HepG2 (cell line): ENCODE results near the gene CAPN10. TPM values are rescaled to one million over a fixed set of nuclear protein-coding genes. Genes with fewer than 3 reads are reported as not detected.

ENCODE experiments used
- CCAR2 ChIP-seq: fragments of 200-400 bp; formaldehyde crosslinking; optimal IDR thresholded peaks from 2 replicates; pipeline ENCODE3; 2018; ENCODE audit warnings: low read depth, mild to moderate bottlenecking, low read length, moderate library complexity
- ESRRA ChIP-seq: sonication (generic); formaldehyde crosslinking; IDR thresholded peaks from 2 replicates; pipeline ENCODE4 v1.5.1; 2020; ENCODE audit warnings: mild to moderate bottlenecking, low read depth, missing genetic modification reagents
- PCBP1 ChIP-seq: fragments of 200-400 bp; formaldehyde crosslinking; IDR thresholded peaks from 2 replicates; pipeline ENCODE4 v1.6.1; 2017; ENCODE audit warnings: mild to moderate bottlenecking, low read depth, low read length, borderline replicate concordance
- POLR2AphosphoS2 ChIP-seq: IDR thresholded peaks from 2 replicates; pipeline ENCODE4 v1.6.1; 2011; ENCODE audit warnings: low read depth, low read length, improper control_type of control experiment
- SIN3B ChIP-seq: fragments of 150-350 bp; IDR thresholded peaks from 2 replicates; pipeline ENCODE4 v1.6.1; 2014; ENCODE audit warnings: low read length
- ZNF101 ChIP-seq: sonication (generic); formaldehyde crosslinking; IDR thresholded peaks from 2 replicates; pipeline ENCODE4 v1.4.0; 2020; ENCODE audit warnings: mild to moderate bottlenecking, low read depth, missing genetic modification reagents, borderline replicate concordance
- ZNF251 ChIP-seq: sonication (generic); formaldehyde crosslinking; IDR thresholded peaks from 2 replicates; pipeline ENCODE4 v1.9.0; 2021; ENCODE audit warnings: mild to moderate bottlenecking, missing genetic modification reagents
- ZNF737 ChIP-seq: sonication (generic); formaldehyde crosslinking; IDR thresholded peaks from 2 replicates; pipeline ENCODE4 v1.5.0; 2020; ENCODE audit warnings: missing genetic modification reagents, mild to moderate bottlenecking, borderline replicate concordance
- ZSCAN22 ChIP-seq: sonication (generic); formaldehyde crosslinking; IDR thresholded peaks from 2 replicates; pipeline ENCODE4 v1.4.0; 2020; ENCODE audit warnings: mild to moderate bottlenecking, missing genetic modification reagents
- polyA plus RNA-seq, 8 experiments: library from polyadenylated mRNA; depleted of rRNA in 3 of 8; stranded (reverse) in 7 of 8; unstranded in 1 of 8; fragments of >200 nt; fragmentation: Illumina TruSeq in 4 of 8; extraction: Trizol in 4 of 8; gene quantifications; 2 replicates each; pipeline versions ENCODE4 v1.2.1 to v1.2.3, GENCODE V29; 2011 to 2016; ENCODE audit warnings: low read depth in 4 of 8, missing spikeins in 1 of 8, mixed read lengths in 1 of 8; ENCODE audit not compliant: insufficient read depth in 1 of 8
- total RNA-seq, 5 experiments: library from RNA; depleted of rRNA; stranded (reverse); fragments of >200 nt; fragmentation: Illumina TruSeq; extraction: Trizol; gene quantifications; 2 replicates each; pipeline ENCODE4 v1.2.3, GENCODE V29; 2016; ENCODE audit warnings: low read depth in 1 of 5
- TF ChIP-seq, protein P1 (sequence below): sonication (generic); formaldehyde crosslinking; IDR thresholded peaks from 2 replicates; pipeline ENCODE4 v1.5.1; 2020; ENCODE audit warnings: mild to moderate bottlenecking, missing genetic modification reagents, borderline replicate concordance
- TF ChIP-seq, protein P2 (sequence below): sonication (generic); formaldehyde crosslinking; IDR thresholded peaks from one replicate; pipeline ENCODE4 v1.5.1; 2020; ENCODE audit warnings: mild to moderate bottlenecking, missing genetic modification reagents; ENCODE audit errors: not compliant biosample characterization
- TF ChIP-seq, protein P3 (sequence below), 2 experiments: sonication (generic) in 1 of 2; formaldehyde crosslinking in 1 of 2; IDR thresholded peaks; 2 replicates each; pipeline versions ENCODE4 v1.5.1 to v1.6.1; 2011 to 2020; ENCODE audit warnings: borderline replicate concordance in 1 of 2, low read depth in 1 of 2, low read length in 1 of 2, mild to moderate bottlenecking in 1 of 2, missing genetic modification reagents in 1 of 2, moderate library complexity in 1 of 2

The CAPN10 gene
- total and polyA plus RNA-seq, 2 of the 13 experiments (the other 11 are each of a cell fraction or from before 2014, with no cell fraction given), result 27.6 to 32.4 TPM

- TF ChIP-seq, protein P1, sequence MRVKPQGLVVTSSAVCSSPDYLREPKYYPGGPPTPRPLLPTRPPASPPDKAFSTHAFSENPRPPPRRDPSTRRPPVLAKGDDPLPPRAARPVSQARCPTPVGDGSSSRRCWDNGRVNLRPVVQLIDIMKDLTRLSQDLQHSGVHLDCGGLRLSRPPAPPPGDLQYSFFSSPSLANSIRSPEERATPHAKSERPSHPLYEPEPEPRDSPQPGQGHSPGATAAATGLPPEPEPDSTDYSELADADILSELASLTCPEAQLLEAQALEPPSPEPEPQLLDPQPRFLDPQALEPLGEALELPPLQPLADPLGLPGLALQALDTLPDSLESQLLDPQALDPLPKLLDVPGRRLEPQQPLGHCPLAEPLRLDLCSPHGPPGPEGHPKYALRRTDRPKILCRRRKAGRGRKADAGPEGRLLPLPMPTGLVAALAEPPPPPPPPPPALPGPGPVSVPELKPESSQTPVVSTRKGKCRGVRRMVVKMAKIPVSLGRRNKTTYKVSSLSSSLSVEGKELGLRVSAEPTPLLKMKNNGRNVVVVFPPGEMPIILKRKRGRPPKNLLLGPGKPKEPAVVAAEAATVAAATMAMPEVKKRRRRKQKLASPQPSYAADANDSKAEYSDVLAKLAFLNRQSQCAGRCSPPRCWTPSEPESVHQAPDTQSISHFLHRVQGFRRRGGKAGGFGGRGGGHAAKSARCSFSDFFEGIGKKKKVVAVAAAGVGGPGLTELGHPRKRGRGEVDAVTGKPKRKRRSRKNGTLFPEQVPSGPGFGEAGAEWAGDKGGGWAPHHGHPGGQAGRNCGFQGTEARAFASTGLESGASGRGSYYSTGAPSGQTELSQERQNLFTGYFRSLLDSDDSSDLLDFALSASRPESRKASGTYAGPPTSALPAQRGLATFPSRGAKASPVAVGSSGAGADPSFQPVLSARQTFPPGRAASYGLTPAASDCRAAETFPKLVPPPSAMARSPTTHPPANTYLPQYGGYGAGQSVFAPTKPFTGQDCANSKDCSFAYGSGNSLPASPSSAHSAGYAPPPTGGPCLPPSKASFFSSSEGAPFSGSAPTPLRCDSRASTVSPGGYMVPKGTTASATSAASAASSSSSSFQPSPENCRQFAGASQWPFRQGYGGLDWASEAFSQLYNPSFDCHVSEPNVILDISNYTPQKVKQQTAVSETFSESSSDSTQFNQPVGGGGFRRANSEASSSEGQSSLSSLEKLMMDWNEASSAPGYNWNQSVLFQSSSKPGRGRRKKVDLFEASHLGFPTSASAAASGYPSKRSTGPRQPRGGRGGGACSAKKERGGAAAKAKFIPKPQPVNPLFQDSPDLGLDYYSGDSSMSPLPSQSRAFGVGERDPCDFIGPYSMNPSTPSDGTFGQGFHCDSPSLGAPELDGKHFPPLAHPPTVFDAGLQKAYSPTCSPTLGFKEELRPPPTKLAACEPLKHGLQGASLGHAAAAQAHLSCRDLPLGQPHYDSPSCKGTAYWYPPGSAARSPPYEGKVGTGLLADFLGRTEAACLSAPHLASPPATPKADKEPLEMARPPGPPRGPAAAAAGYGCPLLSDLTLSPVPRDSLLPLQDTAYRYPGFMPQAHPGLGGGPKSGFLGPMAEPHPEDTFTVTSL, result no peak
- no peak for TF ChIP-seq ZNF737 (CRISPR knock-in tag)
- TF ChIP-seq CCAR2, result no peak
- TF ChIP-seq, protein P2, sequence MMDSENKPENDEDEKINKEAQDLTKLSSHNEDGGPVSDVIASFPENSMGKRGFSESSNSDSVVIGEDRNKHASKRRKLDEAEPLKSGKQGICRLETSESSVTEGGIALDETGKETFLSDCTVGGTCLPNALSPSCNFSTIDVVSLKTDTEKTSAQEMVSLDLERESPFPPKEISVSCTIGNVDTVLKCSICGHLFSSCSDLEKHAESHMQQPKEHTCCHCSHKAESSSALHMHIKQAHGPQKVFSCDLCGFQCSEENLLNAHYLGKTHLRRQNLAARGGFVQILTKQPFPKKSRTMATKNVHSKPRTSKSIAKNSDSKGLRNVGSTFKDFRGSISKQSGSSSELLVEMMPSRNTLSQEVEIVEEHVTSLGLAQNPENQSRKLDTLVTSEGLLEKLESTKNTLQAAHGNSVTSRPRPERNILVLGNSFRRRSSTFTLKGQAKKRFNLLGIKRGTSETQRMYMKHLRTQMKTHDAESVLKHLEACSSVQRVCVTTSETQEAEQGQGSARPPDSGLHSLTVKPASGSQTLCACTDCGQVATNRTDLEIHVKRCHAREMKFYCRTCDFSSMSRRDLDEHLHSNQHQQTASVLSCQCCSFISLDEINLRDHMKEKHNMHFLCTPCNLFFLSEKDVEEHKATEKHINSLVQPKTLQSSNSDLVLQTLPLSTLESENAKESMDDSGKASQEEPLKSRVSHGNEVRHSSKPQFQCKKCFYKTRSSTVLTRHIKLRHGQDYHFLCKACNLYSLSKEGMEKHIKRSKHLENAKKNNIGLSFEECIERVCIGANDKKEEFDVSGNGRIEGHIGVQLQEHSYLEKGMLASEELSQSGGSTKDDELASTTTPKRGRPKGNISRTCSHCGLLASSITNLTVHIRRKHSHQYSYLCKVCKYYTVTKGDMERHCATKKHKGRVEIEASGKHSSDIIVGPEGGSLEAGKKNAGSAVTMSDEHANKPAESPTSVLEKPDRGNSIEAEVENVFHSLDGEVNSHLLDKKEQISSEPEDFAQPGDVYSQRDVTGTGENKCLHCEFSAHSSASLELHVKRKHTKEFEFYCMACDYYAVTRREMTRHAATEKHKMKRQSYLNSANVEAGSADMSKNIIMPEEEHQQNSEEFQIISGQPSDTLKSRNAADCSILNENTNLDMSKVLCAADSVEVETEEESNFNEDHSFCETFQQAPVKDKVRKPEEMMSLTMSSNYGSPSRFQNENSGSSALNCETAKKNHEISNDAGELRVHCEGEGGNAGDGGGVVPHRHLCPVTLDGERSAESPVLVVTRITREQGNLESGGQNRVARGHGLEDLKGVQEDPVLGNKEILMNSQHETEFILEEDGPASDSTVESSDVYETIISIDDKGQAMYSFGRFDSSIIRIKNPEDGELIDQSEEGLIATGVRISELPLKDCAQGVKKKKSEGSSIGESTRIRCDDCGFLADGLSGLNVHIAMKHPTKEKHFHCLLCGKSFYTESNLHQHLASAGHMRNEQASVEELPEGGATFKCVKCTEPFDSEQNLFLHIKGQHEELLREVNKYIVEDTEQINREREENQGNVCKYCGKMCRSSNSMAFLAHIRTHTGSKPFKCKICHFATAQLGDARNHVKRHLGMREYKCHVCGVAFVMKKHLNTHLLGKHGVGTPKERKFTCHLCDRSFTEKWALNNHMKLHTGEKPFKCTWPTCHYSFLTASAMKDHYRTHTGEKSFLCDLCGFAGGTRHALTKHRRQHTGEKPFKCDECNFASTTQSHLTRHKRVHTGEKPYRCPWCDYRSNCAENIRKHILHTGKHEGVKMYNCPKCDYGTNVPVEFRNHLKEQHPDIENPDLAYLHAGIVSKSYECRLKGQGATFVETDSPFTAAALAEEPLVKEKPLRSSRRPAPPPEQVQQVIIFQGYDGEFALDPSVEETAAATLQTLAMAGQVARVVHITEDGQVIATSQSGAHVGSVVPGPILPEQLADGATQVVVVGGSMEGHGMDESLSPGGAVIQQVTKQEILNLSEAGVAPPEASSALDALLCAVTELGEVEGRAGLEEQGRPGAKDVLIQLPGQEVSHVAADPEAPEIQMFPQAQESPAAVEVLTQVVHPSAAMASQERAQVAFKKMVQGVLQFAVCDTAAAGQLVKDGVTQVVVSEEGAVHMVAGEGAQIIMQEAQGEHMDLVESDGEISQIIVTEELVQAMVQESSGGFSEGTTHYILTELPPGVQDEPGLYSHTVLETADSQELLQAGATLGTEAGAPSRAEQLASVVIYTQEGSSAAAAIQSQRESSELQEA (CRISPR knock-in tag), result no peak
- no peak for TF ChIP-seq ZNF251 (CRISPR knock-in tag)
- no peak for TF ChIP-seq ESRRA
- no peak for TF ChIP-seq ZSCAN22
- TF ChIP-seq POLR2AphosphoS2, result no peak
- TF ChIP-seq SIN3B, result peak; percentile 21; the same call in 1 of the 2 replicates
- TF ChIP-seq ZNF101, result no peak
- TF ChIP-seq PCBP1, result no peak
- TF ChIP-seq, protein P3, sequence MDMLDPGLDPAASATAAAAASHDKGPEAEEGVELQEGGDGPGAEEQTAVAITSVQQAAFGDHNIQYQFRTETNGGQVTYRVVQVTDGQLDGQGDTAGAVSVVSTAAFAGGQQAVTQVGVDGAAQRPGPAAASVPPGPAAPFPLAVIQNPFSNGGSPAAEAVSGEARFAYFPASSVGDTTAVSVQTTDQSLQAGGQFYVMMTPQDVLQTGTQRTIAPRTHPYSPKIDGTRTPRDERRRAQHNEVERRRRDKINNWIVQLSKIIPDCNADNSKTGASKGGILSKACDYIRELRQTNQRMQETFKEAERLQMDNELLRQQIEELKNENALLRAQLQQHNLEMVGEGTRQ (IDR thresholded peaks at IDR 0.05; ENCODE audit: low read depth, low read length), result no peak
- TF ChIP-seq, protein P3 (CRISPR knock-in tag; IDR thresholded peaks at IDR 0.05; ENCODE audit: borderline replicate concordance), result no peak
Measured at GRCh38 chr2:240595381-240596079, 9.0 kb downstream of the CAPN10 start (continued).
